ENCODE measurements around the gene PTS.
A peak's percentile ranks its signal among the peaks of the same experiment; 100 is the strongest.
"Not testable (repeated sequence)": the region's sequence is repeated elsewhere in the genome, so short reads cannot be mapped to it uniquely, and the experiment has no call there.

The PTS gene

GRCh38 chr11:112226062-112226830, at the start of gene PTS:
TSS of gene PTS (plus strand) at chr11:112226428. CDS start at chr11:112226444, 16 bp downstream.
- peak; percentile 87 for DNase-seq (ENCODE audit: low read depth, low spot score)

- DNase-seq (ENCODE audit: low read depth, low spot score): no peak
Measured at GRCh38 chr11:112177589-112177988, 48.6 kb upstream of the PTS start.

GRCh38 chr11:112178428-112178827, 47.8 kb upstream of the PTS start:
- DNase-seq (ENCODE audit: low read depth, low spot score): no peak

GRCh38 chr11:112178936-112179335, 47.3 kb upstream of the PTS start:
- no peak for DNase-seq (ENCODE audit: low read depth, low spot score)

- DNase-seq (ENCODE audit: low read depth, low spot score): no peak
Measured at GRCh38 chr11:112179601-112180000, 46.6 kb upstream of the PTS start.

GRCh38 chr11:112182867-112183266, 43.4 kb upstream of the PTS start:
- DNase-seq (ENCODE audit: low read depth, low spot score): no peak

GRCh38 chr11:112185883-112186282, 40.3 kb upstream of the PTS start:
- DNase-seq (ENCODE audit: low read depth, low spot score): no peak

GRCh38 chr11:112186304-112186703, 39.9 kb upstream of the PTS start:
- no peak for DNase-seq (ENCODE audit: low read depth, low spot score)

- DNase-seq (ENCODE audit: low read depth, low spot score): not testable (repeated sequence)
Measured at GRCh38 chr11:112195113-112195512, 31.1 kb upstream of the PTS start.

- no peak for DNase-seq (ENCODE audit: low read depth, low spot score)
Measured at GRCh38 chr11:112195951-112196351, 30.3 kb upstream of the PTS start.

GRCh38 chr11:112196519-112197087, 29.6 kb upstream of the PTS start:
- no peak for DNase-seq (ENCODE audit: low read depth, low spot score)

GRCh38 chr11:112199101-112199500, 27.1 kb upstream of the PTS start:
- not testable (repeated sequence) for DNase-seq (ENCODE audit: low read depth, low spot score)

GRCh38 chr11:112200252-112200651, 26.0 kb upstream of the PTS start:
- DNase-seq (ENCODE audit: low read depth, low spot score): no peak

GRCh38 chr11:112206071-112206470, 20.2 kb upstream of the PTS start:
- DNase-seq (ENCODE audit: low read depth, low spot score): no peak

- no peak for DNase-seq (ENCODE audit: low read depth, low spot score)
Measured at GRCh38 chr11:112210890-112211289, 15.3 kb upstream of the PTS start.

GRCh38 chr11:112211536-112211935, 14.7 kb upstream of the PTS start:
- DNase-seq (ENCODE audit: low read depth, low spot score): no peak

- no peak for DNase-seq (ENCODE audit: low read depth, low spot score)
Measured at GRCh38 chr11:112212290-112212689, 13.9 kb upstream of the PTS start.

- no peak for DNase-seq (ENCODE audit: low read depth, low spot score)
Measured at GRCh38 chr11:112212710-112213109, 13.5 kb upstream of the PTS start.

- DNase-seq (ENCODE audit: low read depth, low spot score): no peak
Measured at GRCh38 chr11:112213753-112214152, 12.5 kb upstream of the PTS start.

GRCh38 chr11:112215621-112216020, 10.6 kb upstream of the PTS start:
- DNase-seq (ENCODE audit: low read depth, low spot score): no peak

- no peak for DNase-seq (ENCODE audit: low read depth, low spot score)
Measured at GRCh38 chr11:112216561-112217105, 9.6 kb upstream of the PTS start.

- peak; percentile 49 for DNase-seq (ENCODE audit: low read depth, low spot score)
Measured at GRCh38 chr11:112219476-112220232, 6.6 kb upstream of the PTS start.
